HG03442 (cell line): ENCODE data around the gene FLNB.

Source experiments
- ATAC-seq: cut with Tn5 transposase; IDR thresholded peaks from one replicate; pipeline ENCODE4 v1.9.1; 2021; ENCODE audit warnings: mild to moderate bottlenecking, moderate library complexity; ENCODE audit not compliant: unreplicated experiment

FLNB gene

GRCh38 chr3:58005669-58006068, 2.6 kb upstream of the FLNB start:
- ATAC-seq, result no peak

GRCh38 chr3:58006661-58007060, 1.6 kb upstream of the FLNB start:
- no peak for ATAC-seq

- ATAC-seq, result peak; percentile 25
Observed at GRCh38 chr3:58009026-58009748, 965 bp downstream of the FLNB start.

- no peak for ATAC-seq
Observed at GRCh38 chr3:58009749-58010535, 1.7 kb downstream of the FLNB start.

- ATAC-seq, result no peak
Observed at GRCh38 chr3:58010562-58010961, 2.3 kb downstream of the FLNB start.

- ATAC-seq, result no peak
Observed at GRCh38 chr3:58011580-58011979, 3.4 kb downstream of the FLNB start.

- ATAC-seq, result no peak
Observed at GRCh38 chr3:58012302-58012701, 4.1 kb downstream of the FLNB start.

GRCh38 chr3:58013099-58013498, 4.9 kb downstream of the FLNB start:
- no peak for ATAC-seq

- ATAC-seq, result no peak
Observed at GRCh38 chr3:58013973-58014649, 5.9 kb downstream of the FLNB start.

GRCh38 chr3:58015520-58015915, 7.3 kb downstream of the FLNB start:
- no peak for ATAC-seq

GRCh38 chr3:58016710-58017109, 8.5 kb downstream of the FLNB start:
- no peak for ATAC-seq

- ATAC-seq, result no peak
Observed at GRCh38 chr3:58018892-58019742, 10.9 kb downstream of the FLNB start.

GRCh38 chr3:58020783-58021071, 12.5 kb downstream of the FLNB start:
- no peak for ATAC-seq

- no peak for ATAC-seq
Observed at GRCh38 chr3:58021072-58021959, 13.1 kb downstream of the FLNB start.

GRCh38 chr3:58021962-58022361, 13.7 kb downstream of the FLNB start:
- ATAC-seq, result no peak

GRCh38 chr3:58022490-58022889, 14.3 kb downstream of the FLNB start:
- ATAC-seq, result no peak

- no peak for ATAC-seq
Observed at GRCh38 chr3:58023531-58023930, 15.3 kb downstream of the FLNB start.

- ATAC-seq, result no peak
Observed at GRCh38 chr3:58025406-58025805, 17.2 kb downstream of the FLNB start.

- ATAC-seq, result no peak
Observed at GRCh38 chr3:58025837-58026569, 17.8 kb downstream of the FLNB start.
